Loucy (cell line): ENCODE measurements around the gene MAPK8.

ENCODE experiments used
- H2AFZ ChIP-seq: fragments of 200-600 bp; sonication (generic); 2 replicates; pipeline ENCODE4 v1.6.0; 2016; ENCODE audit warnings: antibody characterized with exemption, mild to moderate bottlenecking, low read length, moderate library complexity
- H3F3A ChIP-seq: fragments of 200-600 bp; 2 replicates; pipeline ENCODE4 v1.6.0; 2016; ENCODE audit warnings: antibody characterized with exemption, low read depth, mild to moderate bottlenecking
- H3K27me3 ChIP-seq: fragments of 200-600 bp; sonication (generic); 2 replicates; pipeline ENCODE4 v1.6.1; 2014; ENCODE audit warnings: low read length, mild to moderate bottlenecking; ENCODE audit not compliant: insufficient read depth, poor library complexity, severe bottlenecking
- H3K36me3 ChIP-seq: fragments of 200-600 bp; sonication (generic); 2 replicates; pipeline ENCODE4 v1.6.1; 2016; ENCODE audit warnings: low read length; ENCODE audit not compliant: insufficient read depth
- H3K4me1 ChIP-seq: fragments of 200-600 bp; sonication (generic); 2 replicates; pipeline ENCODE4 v1.5.1; 2014; ENCODE audit warnings: low read length, mild to moderate bottlenecking; ENCODE audit not compliant: insufficient read depth, poor library complexity, severe bottlenecking
- H3K4me2 ChIP-seq: fragments of 200-600 bp; sonication (generic); 2 replicates; pipeline ENCODE4 v1.6.0; 2014; ENCODE audit warnings: antibody characterized with exemption, low read length, low read depth, mild to moderate bottlenecking; ENCODE audit not compliant: poor library complexity, severe bottlenecking
- H3K4me3 ChIP-seq: fragments of 200-600 bp; sonication (generic); 2 replicates; pipeline ENCODE4 v1.5.1; 2014; ENCODE audit warnings: low read length, mild to moderate bottlenecking, mixed read lengths; ENCODE audit not compliant: poor library complexity, severe bottlenecking
- H3K79me2 ChIP-seq: fragments of 200-600 bp; sonication (generic); 2 replicates; pipeline ENCODE4 v1.6.1; 2014; ENCODE audit warnings: low read length; ENCODE audit not compliant: insufficient read depth
- H3K9ac ChIP-seq: fragments of 200-600 bp; sonication (generic); 2 replicates; pipeline ENCODE4 v1.6.0; 2014; ENCODE audit warnings: mild to moderate bottlenecking, low read depth, low read length, moderate library complexity; ENCODE audit not compliant: poor library complexity, severe bottlenecking
- H3K9me2 ChIP-seq: fragments of 200-600 bp; sonication (generic); replicated peaks from 2 replicates; pipeline ENCODE4 v1.6.1; 2016; ENCODE audit warnings: low read depth, low read length, mixed read lengths
- H3K9me3 ChIP-seq: fragments of 200-600 bp; sonication (generic); 2 replicates; pipeline ENCODE4 v1.6.1; 2014; ENCODE audit warnings: mild to moderate bottlenecking, antibody characterized with exemption, low read length, low read depth; ENCODE audit not compliant: insufficient read depth
- H4K20me1 ChIP-seq: fragments of 200-600 bp; sonication (generic); 2 replicates; pipeline ENCODE4 v1.6.0; 2014; ENCODE audit warnings: antibody characterized with exemption, low read length, mild to moderate bottlenecking; ENCODE audit not compliant: insufficient read depth, poor library complexity, severe bottlenecking
- EZH2phosphoT487 ChIP-seq: fragments of 200-600 bp; IDR thresholded peaks from 2 replicates; pipeline ENCODE4 v1.6.1; 2018; ENCODE audit warnings: antibody characterized with exemption, mild to moderate bottlenecking, moderate library complexity, borderline replicate concordance
- TF ChIP-seq, protein P1 (sequence below): fragments of 200-600 bp; sonication (generic); conservative IDR thresholded peaks from 2 replicates; pipeline ENCODE4 v1.5.1; 2014; ENCODE audit warnings: mild to moderate bottlenecking, antibody characterized with exemption, low read length

The MAPK8 gene

DNA sequence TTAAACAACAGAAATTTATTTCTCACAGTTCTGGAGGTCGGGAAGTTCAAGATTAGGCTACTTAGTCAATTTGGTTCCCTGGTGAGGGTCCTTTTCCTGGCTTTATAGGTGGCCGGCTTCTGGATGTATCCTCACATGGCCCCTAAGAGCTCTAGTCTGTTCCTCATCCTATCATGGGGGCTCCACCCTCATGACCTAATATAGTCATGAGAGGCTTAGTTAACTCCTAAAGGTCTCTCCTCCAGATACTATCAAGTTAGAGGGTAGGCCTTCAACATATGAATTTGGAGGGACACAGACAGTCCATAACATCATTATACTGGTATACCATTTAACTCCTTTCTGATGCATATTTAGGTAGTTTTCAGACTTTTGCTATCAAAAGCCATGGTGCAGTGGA lies 7.6 kb downstream of the MAPK8 start:
- Histone ChIP-seq H4K20me1 (peaks cover 68% of the 10 kb centered on the region), H2AFZ (no peak overlapping the region), H3F3A (no peaks in the 10 kb centered on the region), H3K4me3 (no peak overlapping the region), H3K4me2 (peak overlapping the region; percentile 15), H3K79me2 (peaks cover 97% of the 10 kb centered on the region), H3K9me2 (no peaks in the 10 kb centered on the region), H3K9ac (no peak overlapping the region), H3K36me3 (no peaks in the 10 kb centered on the region), H3K4me1 (peaks cover 72% of the 10 kb centered on the region), H3K27me3 (no peaks in the 10 kb centered on the region), H3K9me3 (no peaks in the 10 kb centered on the region)
- no peak for TF ChIP-seq EZH2phosphoT487
- TF ChIP-seq, protein P1, sequence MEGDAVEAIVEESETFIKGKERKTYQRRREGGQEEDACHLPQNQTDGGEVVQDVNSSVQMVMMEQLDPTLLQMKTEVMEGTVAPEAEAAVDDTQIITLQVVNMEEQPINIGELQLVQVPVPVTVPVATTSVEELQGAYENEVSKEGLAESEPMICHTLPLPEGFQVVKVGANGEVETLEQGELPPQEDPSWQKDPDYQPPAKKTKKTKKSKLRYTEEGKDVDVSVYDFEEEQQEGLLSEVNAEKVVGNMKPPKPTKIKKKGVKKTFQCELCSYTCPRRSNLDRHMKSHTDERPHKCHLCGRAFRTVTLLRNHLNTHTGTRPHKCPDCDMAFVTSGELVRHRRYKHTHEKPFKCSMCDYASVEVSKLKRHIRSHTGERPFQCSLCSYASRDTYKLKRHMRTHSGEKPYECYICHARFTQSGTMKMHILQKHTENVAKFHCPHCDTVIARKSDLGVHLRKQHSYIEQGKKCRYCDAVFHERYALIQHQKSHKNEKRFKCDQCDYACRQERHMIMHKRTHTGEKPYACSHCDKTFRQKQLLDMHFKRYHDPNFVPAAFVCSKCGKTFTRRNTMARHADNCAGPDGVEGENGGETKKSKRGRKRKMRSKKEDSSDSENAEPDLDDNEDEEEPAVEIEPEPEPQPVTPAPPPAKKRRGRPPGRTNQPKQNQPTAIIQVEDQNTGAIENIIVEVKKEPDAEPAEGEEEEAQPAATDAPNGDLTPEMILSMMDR, result no peak

DNA sequence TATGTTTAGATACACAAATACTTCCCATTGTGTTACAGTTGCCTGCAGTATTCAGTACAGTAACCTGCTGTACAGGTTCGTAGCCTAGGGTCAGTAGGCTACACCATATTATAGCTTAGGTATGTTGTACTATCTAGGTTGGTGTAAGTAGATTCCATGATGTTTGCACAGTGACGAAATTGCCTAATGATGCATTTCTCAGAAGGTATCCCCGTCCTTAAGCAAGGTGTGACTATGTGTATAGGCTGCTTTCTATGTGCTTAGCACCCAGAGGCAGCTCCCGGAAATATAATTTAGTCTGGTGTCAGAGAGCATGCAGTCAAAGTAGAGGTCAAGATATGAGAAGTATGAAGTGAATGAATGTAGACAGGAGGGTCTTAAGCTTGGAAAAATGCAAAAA lies 9.8 kb downstream of the MAPK8 start:
- Histone ChIP-seq H3K36me3 (no peaks in the 10 kb centered on the region; the same call in 1 of the 2 replicates), H4K20me1 (peaks cover 57% of the 10 kb centered on the region), H3K79me2 (peaks cover 96% of the 10 kb centered on the region), H3K9me2 (no peaks in the 10 kb centered on the region), H3K9me3 (no peaks in the 10 kb centered on the region), H3K4me2 (no peak overlapping the region), H2AFZ (no peak overlapping the region), H3K4me1 (peaks cover 52% of the 10 kb centered on the region), H3F3A (no peaks in the 10 kb centered on the region), H3K9ac (no peak overlapping the region), H3K4me3 (no peak overlapping the region), H3K27me3 (no peaks in the 10 kb centered on the region)
- TF ChIP-seq EZH2phosphoT487, result no peak
- TF ChIP-seq, protein P1, result no peak

DNA sequence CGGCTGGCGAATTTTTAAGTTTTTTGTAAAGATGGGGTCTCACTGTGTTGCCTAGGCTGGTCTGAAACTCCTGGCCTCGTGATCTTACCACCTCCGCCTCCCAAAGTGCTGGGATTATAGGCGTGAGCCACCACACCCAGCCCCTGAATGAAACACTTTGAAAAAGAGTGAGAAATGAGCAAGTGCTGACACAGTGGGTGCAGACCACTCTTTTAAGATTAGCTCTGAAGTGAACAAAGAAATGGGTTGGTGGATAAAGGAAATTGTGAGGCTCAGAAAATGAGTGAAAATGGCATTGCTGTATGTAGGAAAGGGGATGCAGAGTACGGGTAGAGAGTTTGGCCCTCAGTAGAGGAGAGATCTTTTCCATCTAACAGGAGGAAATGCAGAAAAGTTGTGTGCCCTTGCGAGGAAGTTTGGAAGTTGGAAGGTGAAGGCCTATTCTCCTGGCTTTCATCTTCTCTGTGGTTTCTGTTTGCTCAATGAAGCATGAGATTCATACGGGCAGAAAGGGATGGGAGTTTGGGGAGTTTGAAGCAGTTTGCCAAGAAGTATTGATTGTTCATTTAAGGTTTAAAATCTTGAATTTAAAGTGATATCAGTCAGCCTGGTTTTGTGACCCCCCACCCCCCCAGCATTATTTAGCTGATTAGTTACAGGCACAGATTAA lies 11.0 kb downstream of the MAPK8 start:
- Histone ChIP-seq H4K20me1 (peaks cover 52% of the 10 kb centered on the region), H3K4me2 (peak overlapping the region; percentile 33), H3K4me3 (no peak overlapping the region), H3K79me2 (peaks cover 95% of the 10 kb centered on the region), H3K9ac (no peak overlapping the region), H3K36me3 (no peaks in the 10 kb centered on the region; the same call in 1 of the 2 replicates), H3K9me3 (no peaks in the 10 kb centered on the region), H3F3A (no peaks in the 10 kb centered on the region), H3K9me2 (no peaks in the 10 kb centered on the region), H3K27me3 (no peaks in the 10 kb centered on the region), H2AFZ (no peak overlapping the region), H3K4me1 (peaks cover 40% of the 10 kb centered on the region)
- no peak for TF ChIP-seq EZH2phosphoT487
- TF ChIP-seq, protein P1, result no peak
